ENCODE results near the gene DPT.

The DPT gene

DNA sequence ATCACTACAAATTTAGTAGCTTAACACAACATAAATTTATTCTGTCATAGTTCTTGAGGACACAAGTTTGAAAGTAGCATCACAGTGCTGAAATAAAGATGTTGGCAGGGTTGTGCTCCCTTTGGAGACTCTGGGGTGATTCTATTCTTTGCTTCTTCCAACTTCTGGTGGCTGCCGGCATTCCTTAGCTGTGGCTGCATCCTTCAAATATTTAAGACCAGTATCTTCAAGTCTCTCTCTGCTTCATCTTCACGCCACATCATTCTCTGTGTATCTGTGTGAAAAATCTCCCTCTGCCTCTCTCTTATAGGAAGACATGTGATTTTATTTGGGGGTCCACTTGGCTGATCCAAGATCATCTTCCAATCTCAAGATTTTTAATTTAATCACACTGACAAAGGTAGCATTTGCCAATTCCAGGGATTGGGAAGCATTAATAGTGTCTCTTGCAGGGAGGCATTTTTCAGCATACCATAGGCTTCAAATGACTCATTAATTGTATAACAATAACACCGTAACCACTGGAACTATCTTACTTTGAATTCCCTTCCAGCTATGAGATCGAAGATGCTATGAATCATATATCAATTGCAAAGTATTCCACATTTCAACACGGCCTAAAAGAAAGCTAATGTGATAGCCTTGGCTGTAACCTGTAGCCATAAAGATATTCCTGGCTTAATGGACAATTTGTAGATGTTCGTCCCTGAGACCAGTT lies 74.6 kb downstream of the DPT start:
- DNase-seq: no peak

DNA sequence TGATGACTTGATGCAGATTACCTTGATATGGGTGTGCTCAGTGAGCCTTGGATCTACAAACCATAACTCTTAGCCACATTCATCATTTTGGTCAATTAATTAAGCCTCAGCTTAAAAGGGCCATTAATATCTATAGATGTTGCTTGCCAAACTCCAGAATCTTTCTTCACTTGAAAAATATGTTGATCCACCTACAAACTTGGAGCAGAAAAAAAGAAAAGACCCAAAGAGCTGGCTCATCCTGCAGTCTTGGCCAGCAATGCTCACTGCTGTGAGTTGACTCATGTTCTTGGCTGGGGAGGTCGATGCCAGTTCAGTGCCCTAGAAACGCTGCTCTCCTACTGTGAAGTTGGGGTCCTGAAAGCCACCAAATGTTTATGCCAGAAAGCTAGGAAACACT lies 75.4 kb downstream of the DPT start:
- DNase-seq: no peak

DNA sequence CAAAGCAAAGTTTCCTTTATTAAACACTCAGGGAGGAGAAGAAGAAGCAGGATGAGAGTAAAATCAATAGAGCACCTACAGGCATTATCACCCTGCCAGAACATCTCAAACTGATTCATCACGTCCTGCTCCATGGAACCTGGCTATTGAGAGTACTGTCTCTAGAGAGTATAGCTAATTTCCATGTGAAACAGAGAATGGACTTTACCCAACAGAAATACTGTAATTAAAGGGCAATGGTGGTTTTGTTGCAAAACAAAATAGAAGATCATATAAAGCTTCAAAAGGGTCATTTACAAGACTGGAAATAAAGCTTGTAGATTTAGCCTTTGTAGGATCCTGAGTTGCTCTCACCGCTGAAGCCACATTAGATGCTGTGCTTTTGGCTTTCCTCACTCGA lies 83.3 kb downstream of the DPT start:
- DNase-seq: no peak

Data from inflammatory macrophage (primary cell).